Pancreas (tissue), 10 donors: ENCODE results near the gene CITED4. TPM values are rescaled to one million over a fixed set of nuclear protein-coding genes. Genes with fewer than 3 reads are reported as not detected.

Source experiments
- ATAC-seq, 4 donors: fragments of 200-7000 bp; cut with Tn5 transposase; one replicate each; pipeline versions ENCODE4 v1.8.0 to v1.9.1; 2020; ENCODE audit warnings: mild to moderate bottlenecking in 4 of 4, moderate library complexity in 4 of 4
- DNase-seq, 6 donors: peaks; one replicate each; pipeline ENCODE4 v3.0.0-alpha.2; 2020
- FAIRE-seq: peaks from 2 replicates; lab custom pipeline; 2012; peaks lifted over from hg19 to GRCh38; lab: Jason Lieb, UNC
- H3K27ac ChIP-seq, 4 donors: fragments of 200-600 bp; sonication (generic); 1 replicate in 3 of 4; 2 replicates in 1 of 4; pipeline versions ENCODE4 v1.5.0 to v1.8.0; 2020
- H3K27me3 ChIP-seq, 4 donors: fragments of 200-600 bp; one replicate each; pipeline ENCODE4 v1.8.0; 2021
- H3K36me3 ChIP-seq, 3 donors: fragments of 200-600 bp; sonication (generic) in 1 of 3; one replicate each; pipeline versions ENCODE4 v1.5.0 to v1.8.0; 2020 to 2021
- H3K4me1 ChIP-seq, 3 donors: fragments of 200-600 bp; one replicate each; pipeline ENCODE4 v1.8.0; 2021
- H3K4me3 ChIP-seq, 4 donors: fragments of 200-600 bp; sonication (generic) in 2 of 4; one replicate each; pipeline versions ENCODE4 v1.5.0 to v1.8.0; 2020 to 2021
- H3K9me3 ChIP-seq, 4 donors: fragments of 200-600 bp; one replicate each; pipeline ENCODE4 v1.8.0; 2021
- CTCF ChIP-seq, 4 donors: fragments of 200-600 bp; sonication (generic) in 3 of 4; IDR thresholded peaks; one replicate each; pipeline versions ENCODE4 v1.5.0 to v1.8.0; 2021; ENCODE audit warnings: antibody characterized with exemption in 4 of 4
- WGBS, 2 donors: extraction: QIAGEN DNeasy Blood & Tissue Kit; methylation state at CpG; one replicate each; pipeline ENCODE4 v1.1.7; 2013; 5-methylcytosine and 5-hydroxymethylcytosine counted together
- intact Hi-C, 3 donors: fragments of 100-400 bp; cut with DNase I; formaldehyde crosslinking; loops; one replicate each; pipeline versions ENCODE4 v1.11.1 to v1.14.2; 2022
- polyA plus RNA-seq, 2 donors: library from polyadenylated mRNA; stranded (reverse); fragments of 200-250 nt; gene quantifications; one replicate each; pipeline ENCODE4 v1.2.3, GENCODE V29; 2013
- total RNA-seq, 6 donors: library from RNA; stranded (reverse); fragmentation: NEBNext Ultra II Directional in 4 of 6; extraction: Animal tissue kit (Norgen Biotek cat#: 25700) in 4 of 6; gene quantifications; one replicate each; pipeline versions ENCODE4 v1.2.1 to v1.2.4, GENCODE V29; 2021 to 2023
- donor health status: healthy with polysubstance abuse.
- donor health status: DM: no; HTN: no; CAD: no; lungs with moderate emphysema.
- donor health status: DM: no; HTN: no; CAD: no.
- donor health status: control.
- donor health status: control.
- donor health status: Bipolar disorder and iron deficiency.
- donor health status: DM: yes; HTN: yes; CAD: no.
- donor health status: DM: no; HTN: no; CAD: no.
- donor health status: DM: no; HTN: no; CAD: no.
- donor health status: DM: yes; HTN: yes; CAD: no.

Gene CITED4
- total and polyA plus RNA-seq, 8 donors: 41.1 to 81.2 (median 51.1) TPM

- H3K36me3 ChIP-seq: no peaks in the 10 kb centered on the region
- 91 to 93% methylated on average over 15 of the region's 15 CpGs for WGBS, 2 donors
- ATAC-seq: no peak
- peak in 1 of 6 donors; percentile 34 for DNase-seq
- intact Hi-C loops: loop anchor here in 1 of 3 donors (10.0 kb wide), 1 partner anchor 116 kb away; no protein-coding TSS in a partner anchor
- no peak for TF ChIP-seq CTCF (IDR thresholded peaks at IDR 0.05)
- H3K27me3 ChIP-seq: no peaks in the 10 kb centered on the region
- H3K4me1 ChIP-seq: no peaks in the 10 kb centered on the region
- H3K27ac ChIP-seq: no peak overlapping the region
- no peaks in the 10 kb centered on the region for H3K9me3 ChIP-seq
- no peak for FAIRE-seq
- H3K4me3 ChIP-seq: no peak overlapping the region
Observed at GRCh38 chr1:40838980-40839942, 22.9 kb downstream of the CITED4 start.

- H3K9me3 ChIP-seq: no peaks in the 10 kb centered on the region
- intact Hi-C loops: loop anchor here in 1 of 3 donors (10.0 kb wide), 1 partner anchor 116 kb away; no protein-coding TSS in a partner anchor
- WGBS, 2 donors: 69 to 73% methylated on average over 60 of the region's 60 CpGs
- ATAC-seq (no peak), FAIRE-seq (no peak), DNase-seq (no peak)
- no peak overlapping the region for H3K4me3 ChIP-seq
- no peaks in the 10 kb centered on the region for H3K27me3 ChIP-seq
- no peaks in the 10 kb centered on the region for H3K4me1 ChIP-seq
- TF ChIP-seq CTCF (IDR thresholded peaks at IDR 0.05): no peak
- no peaks in the 10 kb centered on the region for H3K36me3 ChIP-seq
- no peak overlapping the region for H3K27ac ChIP-seq
Observed at GRCh38 chr1:40838045-40838979, 23.9 kb downstream of the CITED4 start.

DNA sequence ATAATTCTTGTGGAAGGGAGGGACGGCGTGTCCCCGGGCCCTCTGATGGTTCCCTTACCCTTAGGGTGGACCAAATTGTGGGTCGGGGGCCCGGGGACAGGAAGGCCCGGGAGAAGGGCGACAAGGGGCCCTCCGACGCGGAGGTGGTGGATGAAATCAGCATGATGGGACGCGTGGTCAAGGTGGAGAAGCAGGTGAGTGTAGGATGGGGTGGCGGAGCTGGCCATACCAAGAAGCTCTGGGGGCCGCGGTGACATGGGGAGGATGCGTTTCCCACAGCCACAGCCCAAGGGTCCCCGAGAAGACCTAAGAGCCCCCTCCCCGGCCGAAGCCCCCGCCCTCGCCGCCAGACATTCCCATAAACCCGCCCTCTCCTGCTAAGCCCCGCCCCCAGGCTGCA lies 24.6 kb downstream of the CITED4 start:
- Histone ChIP-seq H3K27ac (no peak overlapping the region), H3K4me1 (no peaks in the 10 kb centered on the region), H3K4me3 (no peak overlapping the region), H3K27me3 (no peaks in the 10 kb centered on the region), H3K36me3 (no peaks in the 10 kb centered on the region), H3K9me3 (no peaks in the 10 kb centered on the region)
- DNase-seq (no peak), FAIRE-seq (no peak), ATAC-seq (no peak)
- TF ChIP-seq CTCF (IDR thresholded peaks at IDR 0.05): no peak
- WGBS, 2 donors: 69 to 71% methylated on average over 23 to 24 of the region's 24 CpGs
- intact Hi-C loops: loop anchor here in 1 of 3 donors (10.0 kb wide), 1 partner anchor 117 kb away; no protein-coding TSS in a partner anchor

GRCh38 chr1:40836283-40836682 lies 25.9 kb downstream of the CITED4 start:
- FAIRE-seq (no peak), ATAC-seq (no peak), DNase-seq (no peak)
- H3K27ac ChIP-seq: no peak overlapping the region
- no peak for TF ChIP-seq CTCF (IDR thresholded peaks at IDR 0.05)
- H3K27me3 ChIP-seq: no peaks in the 10 kb centered on the region
- H3K9me3 ChIP-seq: no peaks in the 10 kb centered on the region
- no peaks in the 10 kb centered on the region for H3K4me1 ChIP-seq
- no peak overlapping the region for H3K4me3 ChIP-seq
- 69 to 80% methylated on average over 4 of the region's 4 CpGs for WGBS, 2 donors
- intact Hi-C loops: loop anchor here in 1 of 3 donors (10.0 kb wide), 1 partner anchor 119 kb away; no protein-coding TSS in a partner anchor
- H3K36me3 ChIP-seq: no peaks in the 10 kb centered on the region
